ENCODE results near the gene TMEM170B.
"Not testable (repeated sequence)": the region's sequence is repeated elsewhere in the genome, so short reads cannot be mapped to it uniquely, and the experiment has no call there.

TMEM170B gene

DNA sequence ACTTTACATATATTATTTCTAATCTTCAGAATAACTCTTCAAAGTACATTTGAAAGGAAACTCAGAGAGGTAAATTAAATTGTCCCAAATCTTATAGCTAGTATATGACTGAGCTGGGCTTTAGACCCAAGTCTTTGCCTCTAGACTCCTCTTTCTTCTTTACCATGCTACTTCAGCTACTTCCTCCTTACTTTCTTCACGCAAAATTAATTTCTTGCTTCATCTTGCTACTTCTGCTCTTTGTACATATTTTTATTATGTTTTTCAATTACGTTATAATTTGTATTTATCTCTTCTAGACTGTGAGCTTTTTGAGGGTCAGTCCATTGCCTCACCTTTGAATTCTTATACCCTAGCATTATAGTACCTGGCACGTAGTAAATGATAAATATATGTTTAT, 5.3 kb downstream of the TMEM170B start:
- TF ChIP-seq ZFP3 (CRISPR knock-in tag; IDR thresholded peaks at IDR 0.05) (no peak), ZFP30 (CRISPR knock-in tag; IDR thresholded peaks at IDR 0.05) (no peak)
- ATAC-seq = no peak

DNA sequence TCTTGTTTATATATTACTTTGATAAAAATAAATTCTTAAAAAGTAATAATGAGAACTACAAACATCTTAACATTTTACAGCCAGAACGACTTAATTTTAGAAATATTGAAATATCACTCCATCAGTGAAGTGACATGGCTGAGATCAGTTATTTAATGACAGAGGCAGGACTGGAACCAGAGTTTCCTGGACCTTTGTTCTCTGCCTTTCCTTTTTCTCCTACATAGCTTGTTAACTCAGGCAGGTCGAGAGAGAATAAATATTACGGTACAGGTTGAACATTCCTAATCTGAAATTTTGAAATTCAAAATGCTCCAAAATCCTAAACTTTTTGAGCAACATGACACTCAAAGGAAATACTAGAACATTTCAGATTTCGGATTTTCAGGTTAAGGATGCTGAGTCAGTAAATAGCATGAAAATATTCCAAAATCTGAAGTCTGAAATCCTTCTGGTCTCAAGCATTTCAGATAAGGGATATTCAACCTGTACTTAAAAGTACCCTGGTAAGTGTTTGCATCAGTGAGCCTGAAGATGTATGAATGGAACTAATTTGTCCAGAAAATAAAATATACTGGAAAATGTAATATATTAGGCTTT, 6.5 kb downstream of the TMEM170B start:
- ATAC-seq = no peak
- TF ChIP-seq TCF4 (CRISPR knock-in tag; IDR thresholded peaks at IDR 0.05; ENCODE audit: borderline replicate concordance) = no peak
- TF ChIP-seq, protein P1, sequence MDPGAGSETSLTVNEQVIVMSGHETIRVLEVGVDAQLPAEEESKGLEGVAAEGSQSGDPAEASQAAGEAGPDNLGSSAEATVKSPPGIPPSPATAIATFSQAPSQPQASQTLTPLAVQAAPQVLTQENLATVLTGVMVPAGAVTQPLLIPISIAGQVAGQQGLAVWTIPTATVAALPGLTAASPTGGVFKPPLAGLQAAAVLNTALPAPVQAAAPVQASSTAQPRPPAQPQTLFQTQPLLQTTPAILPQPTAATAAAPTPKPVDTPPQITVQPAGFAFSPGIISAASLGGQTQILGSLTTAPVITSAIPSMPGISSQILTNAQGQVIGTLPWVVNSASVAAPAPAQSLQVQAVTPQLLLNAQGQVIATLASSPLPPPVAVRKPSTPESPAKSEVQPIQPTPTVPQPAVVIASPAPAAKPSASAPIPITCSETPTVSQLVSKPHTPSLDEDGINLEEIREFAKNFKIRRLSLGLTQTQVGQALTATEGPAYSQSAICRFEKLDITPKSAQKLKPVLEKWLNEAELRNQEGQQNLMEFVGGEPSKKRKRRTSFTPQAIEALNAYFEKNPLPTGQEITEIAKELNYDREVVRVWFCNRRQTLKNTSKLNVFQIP (CRISPR knock-in tag; IDR thresholded peaks at IDR 0.05; ENCODE audit: borderline replicate concordance, low read depth) = no peak
- TF ChIP-seq ZNF70 (CRISPR knock-in tag; IDR thresholded peaks at IDR 0.05) = no peak
- TF ChIP-seq ESRRG (CRISPR knock-in tag; IDR thresholded peaks at IDR 0.05) = no peak
- TF ChIP-seq ISL1 (CRISPR knock-in tag; IDR thresholded peaks at IDR 0.05) = no peak
- no peak for TF ChIP-seq RARB (CRISPR knock-in tag; IDR thresholded peaks at IDR 0.05)
- TF ChIP-seq GLIS3 (CRISPR knock-in tag; IDR thresholded peaks at IDR 0.05) = no peak
- TF ChIP-seq ZC3H10 (CRISPR knock-in tag; IDR thresholded peaks at IDR 0.05) = no peak
- TF ChIP-seq, protein P2, sequence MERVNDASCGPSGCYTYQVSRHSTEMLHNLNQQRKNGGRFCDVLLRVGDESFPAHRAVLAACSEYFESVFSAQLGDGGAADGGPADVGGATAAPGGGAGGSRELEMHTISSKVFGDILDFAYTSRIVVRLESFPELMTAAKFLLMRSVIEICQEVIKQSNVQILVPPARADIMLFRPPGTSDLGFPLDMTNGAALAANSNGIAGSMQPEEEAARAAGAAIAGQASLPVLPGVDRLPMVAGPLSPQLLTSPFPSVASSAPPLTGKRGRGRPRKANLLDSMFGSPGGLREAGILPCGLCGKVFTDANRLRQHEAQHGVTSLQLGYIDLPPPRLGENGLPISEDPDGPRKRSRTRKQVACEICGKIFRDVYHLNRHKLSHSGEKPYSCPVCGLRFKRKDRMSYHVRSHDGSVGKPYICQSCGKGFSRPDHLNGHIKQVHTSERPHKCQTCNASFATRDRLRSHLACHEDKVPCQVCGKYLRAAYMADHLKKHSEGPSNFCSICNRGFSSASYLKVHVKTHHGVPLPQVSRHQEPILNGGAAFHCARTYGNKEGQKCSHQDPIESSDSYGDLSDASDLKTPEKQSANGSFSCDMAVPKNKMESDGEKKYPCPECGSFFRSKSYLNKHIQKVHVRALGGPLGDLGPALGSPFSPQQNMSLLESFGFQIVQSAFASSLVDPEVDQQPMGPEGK (CRISPR knock-in tag; IDR thresholded peaks at IDR 0.05; ENCODE audit: borderline replicate concordance) = no peak
- no peak for TF ChIP-seq ZNF565 (CRISPR knock-in tag; conservative IDR thresholded peaks at IDR 0.05; ENCODE audit: low read depth)
- no peak for TF ChIP-seq OSR1 (CRISPR knock-in tag; IDR thresholded peaks at IDR 0.05)
- no peak for TF ChIP-seq ZNF8 (CRISPR knock-in tag; IDR thresholded peaks at IDR 0.05)
- no peak for TF ChIP-seq BACH2 (CRISPR knock-in tag; IDR thresholded peaks at IDR 0.05; ENCODE audit: borderline replicate concordance)

DNA sequence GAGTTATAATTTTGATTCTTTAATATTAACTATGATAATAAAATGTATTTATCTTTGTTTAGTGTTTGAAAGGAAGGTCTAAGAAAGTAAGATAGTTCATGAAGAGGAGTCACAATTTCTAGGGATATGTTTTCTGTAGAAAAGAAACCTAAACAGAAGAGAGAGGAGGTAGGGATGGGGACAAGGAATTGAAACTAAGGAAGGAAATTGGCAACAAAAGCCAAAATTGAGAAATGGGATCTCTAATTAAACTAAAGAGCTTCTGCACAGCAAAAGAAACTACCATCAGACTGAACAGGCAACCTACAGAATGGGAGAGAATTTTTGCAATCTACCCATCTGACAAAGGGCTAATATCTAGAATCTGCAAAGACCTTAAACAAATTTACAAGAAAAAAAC, 10.3 kb downstream of the TMEM170B start:
- not testable (repeated sequence) for ATAC-seq

DNA sequence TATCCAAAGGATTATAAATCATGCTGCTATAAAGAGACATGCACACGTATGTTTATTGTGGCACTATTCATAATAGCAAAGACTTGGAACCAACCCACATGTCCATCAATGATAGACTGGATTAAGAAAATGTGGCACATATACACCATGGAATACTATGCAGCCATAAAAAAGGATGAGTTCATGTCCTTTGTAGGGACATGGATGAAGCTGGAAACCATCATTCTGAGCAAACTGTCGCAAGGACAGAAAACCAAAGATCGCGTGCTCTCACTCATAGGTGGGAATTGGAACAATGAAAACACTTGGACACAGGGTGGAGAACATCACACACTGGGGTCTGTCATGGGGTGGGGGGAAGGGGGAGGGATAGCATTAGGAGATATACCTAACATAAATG, 11.0 kb downstream of the TMEM170B start:
- not testable (repeated sequence) for ATAC-seq

DNA sequence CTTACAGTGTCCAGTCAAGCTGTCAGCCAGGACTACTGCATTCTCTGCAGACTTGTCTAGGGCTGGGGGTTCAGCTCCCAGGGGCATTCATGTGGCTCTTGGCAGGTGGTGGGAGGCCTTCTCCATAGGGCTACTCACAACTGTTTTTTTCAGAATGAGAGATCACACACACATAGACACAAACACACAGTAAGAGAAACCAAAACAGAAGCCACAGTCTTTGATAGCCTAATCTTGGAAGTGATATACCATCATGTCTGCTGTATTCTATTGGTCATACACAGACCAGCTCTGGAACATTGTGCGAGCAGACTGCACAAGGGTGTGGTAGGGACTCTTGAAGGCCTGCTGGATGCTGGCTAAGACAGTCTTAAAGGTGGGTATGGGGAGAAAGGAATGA, 13.5 kb downstream of the TMEM170B start:
- no peak for TF ChIP-seq SNAI2 (CRISPR knock-in tag; IDR thresholded peaks at IDR 0.05)
- TF ChIP-seq ZFP3 (CRISPR knock-in tag; IDR thresholded peaks at IDR 0.05) = no peak
- TF ChIP-seq ZC3H10 (CRISPR knock-in tag; IDR thresholded peaks at IDR 0.05) = no peak
- TF ChIP-seq, protein P3, sequence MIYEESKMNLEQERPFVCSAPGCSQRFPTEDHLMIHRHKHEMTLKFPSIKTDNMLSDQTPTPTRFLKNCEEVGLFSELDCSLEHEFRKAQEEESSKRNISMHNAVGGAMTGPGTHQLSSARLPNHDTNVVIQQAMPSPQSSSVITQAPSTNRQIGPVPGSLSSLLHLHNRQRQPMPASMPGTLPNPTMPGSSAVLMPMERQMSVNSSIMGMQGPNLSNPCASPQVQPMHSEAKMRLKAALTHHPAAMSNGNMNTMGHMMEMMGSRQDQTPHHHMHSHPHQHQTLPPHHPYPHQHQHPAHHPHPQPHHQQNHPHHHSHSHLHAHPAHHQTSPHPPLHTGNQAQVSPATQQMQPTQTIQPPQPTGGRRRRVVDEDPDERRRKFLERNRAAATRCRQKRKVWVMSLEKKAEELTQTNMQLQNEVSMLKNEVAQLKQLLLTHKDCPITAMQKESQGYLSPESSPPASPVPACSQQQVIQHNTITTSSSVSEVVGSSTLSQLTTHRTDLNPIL (CRISPR knock-in tag; IDR thresholded peaks at IDR 0.05; ENCODE audit: low read depth) = no peak
- no peak for TF ChIP-seq CSDC2 (CRISPR knock-in tag; IDR thresholded peaks at IDR 0.05)
- TF ChIP-seq ZNF70 (CRISPR knock-in tag; IDR thresholded peaks at IDR 0.05) = no peak
- TF ChIP-seq TOX (CRISPR knock-in tag; IDR thresholded peaks at IDR 0.05; ENCODE audit: borderline replicate concordance) = no peak
- no peak for TF ChIP-seq BACH2 (CRISPR knock-in tag; IDR thresholded peaks at IDR 0.05; ENCODE audit: borderline replicate concordance)
- no peak for TF ChIP-seq ZNF8 (CRISPR knock-in tag; IDR thresholded peaks at IDR 0.05)
- no peak for TF ChIP-seq TCF4 (CRISPR knock-in tag; IDR thresholded peaks at IDR 0.05; ENCODE audit: borderline replicate concordance)
- TF ChIP-seq PPARA (CRISPR knock-in tag; IDR thresholded peaks at IDR 0.05; ENCODE audit: borderline replicate concordance) = no peak
- no peak for TF ChIP-seq ZFP30 (CRISPR knock-in tag; IDR thresholded peaks at IDR 0.05)
- no peak for TF ChIP-seq ZNF565 (CRISPR knock-in tag; conservative IDR thresholded peaks at IDR 0.05; ENCODE audit: low read depth)
- TF ChIP-seq ESRRG (CRISPR knock-in tag; IDR thresholded peaks at IDR 0.05) = no peak
- TF ChIP-seq ARNTL (CRISPR knock-in tag; IDR thresholded peaks at IDR 0.05; ENCODE audit: borderline replicate concordance, low read depth) = no peak
- no peak for TF ChIP-seq RARB (CRISPR knock-in tag; IDR thresholded peaks at IDR 0.05)
- TF ChIP-seq, protein P4, sequence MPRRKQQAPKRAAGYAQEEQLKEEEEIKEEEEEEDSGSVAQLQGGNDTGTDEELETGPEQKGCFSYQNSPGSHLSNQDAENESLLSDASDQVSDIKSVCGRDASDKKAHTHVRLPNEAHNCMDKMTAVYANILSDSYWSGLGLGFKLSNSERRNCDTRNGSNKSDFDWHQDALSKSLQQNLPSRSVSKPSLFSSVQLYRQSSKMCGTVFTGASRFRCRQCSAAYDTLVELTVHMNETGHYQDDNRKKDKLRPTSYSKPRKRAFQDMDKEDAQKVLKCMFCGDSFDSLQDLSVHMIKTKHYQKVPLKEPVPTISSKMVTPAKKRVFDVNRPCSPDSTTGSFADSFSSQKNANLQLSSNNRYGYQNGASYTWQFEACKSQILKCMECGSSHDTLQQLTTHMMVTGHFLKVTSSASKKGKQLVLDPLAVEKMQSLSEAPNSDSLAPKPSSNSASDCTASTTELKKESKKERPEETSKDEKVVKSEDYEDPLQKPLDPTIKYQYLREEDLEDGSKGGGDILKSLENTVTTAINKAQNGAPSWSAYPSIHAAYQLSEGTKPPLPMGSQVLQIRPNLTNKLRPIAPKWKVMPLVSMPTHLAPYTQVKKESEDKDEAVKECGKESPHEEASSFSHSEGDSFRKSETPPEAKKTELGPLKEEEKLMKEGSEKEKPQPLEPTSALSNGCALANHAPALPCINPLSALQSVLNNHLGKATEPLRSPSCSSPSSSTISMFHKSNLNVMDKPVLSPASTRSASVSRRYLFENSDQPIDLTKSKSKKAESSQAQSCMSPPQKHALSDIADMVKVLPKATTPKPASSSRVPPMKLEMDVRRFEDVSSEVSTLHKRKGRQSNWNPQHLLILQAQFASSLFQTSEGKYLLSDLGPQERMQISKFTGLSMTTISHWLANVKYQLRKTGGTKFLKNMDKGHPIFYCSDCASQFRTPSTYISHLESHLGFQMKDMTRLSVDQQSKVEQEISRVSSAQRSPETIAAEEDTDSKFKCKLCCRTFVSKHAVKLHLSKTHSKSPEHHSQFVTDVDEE (CRISPR knock-in tag; IDR thresholded peaks at IDR 0.05) = no peak
- TF ChIP-seq, protein P2 (CRISPR knock-in tag; IDR thresholded peaks at IDR 0.05; ENCODE audit: borderline replicate concordance) = no peak
- no peak for TF ChIP-seq ISL1 (CRISPR knock-in tag; IDR thresholded peaks at IDR 0.05)
- TF ChIP-seq, protein P1 (CRISPR knock-in tag; IDR thresholded peaks at IDR 0.05; ENCODE audit: borderline replicate concordance, low read depth) = no peak
- no peak for ATAC-seq
